Left ventricle myocardium inferior (tissue), 1 donor: Measurements from ENCODE around the gene CORO7. TPM values are rescaled to one million over a fixed set of nuclear protein-coding genes. Genes with fewer than 3 reads are reported as not detected.
A peak's percentile ranks its signal among the peaks of the same experiment; 100 is the strongest.

Experiments used
- DNase-seq: peaks from one replicate; pipeline ENCODE4 v3.0.0-alpha.2; 2020
- H3K27ac ChIP-seq: fragments of 200-600 bp; replicated peaks from 2 replicates; pipeline ENCODE4 v1.8.0; 2021
- H3K27me3 ChIP-seq: fragments of 200-600 bp; 2 replicates; pipeline ENCODE4 v1.8.0; 2021; ENCODE audit warnings: low read depth
- H3K36me3 ChIP-seq: fragments of 200-600 bp; 2 replicates; pipeline ENCODE4 v1.8.0; 2021
- H3K4me1 ChIP-seq: fragments of 200-600 bp; 2 replicates; pipeline ENCODE4 v1.8.0; 2021
- H3K4me3 ChIP-seq: fragments of 200-600 bp; 2 replicates; pipeline ENCODE4 v1.8.0; 2021; ENCODE audit warnings: mild to moderate bottlenecking, moderate library complexity
- H3K9me3 ChIP-seq: fragments of 200-600 bp; replicated peaks from 2 replicates; pipeline ENCODE4 v1.8.0; 2021
- CTCF ChIP-seq: fragments of 200-600 bp; IDR thresholded peaks from 2 replicates; pipeline ENCODE4 v1.8.0; 2021; ENCODE audit warnings: antibody characterized with exemption, mild to moderate bottlenecking, borderline replicate concordance
- intact Hi-C: fragments of 100-400 bp; cut with micrococcal nuclease; formaldehyde crosslinking; loops from one replicate; pipeline ENCODE4 v1.11.0; 2022
- total RNA-seq: library from RNA; stranded (reverse); fragmentation: NEBNext Ultra II Directional; extraction: Animal tissue kit (Norgen Biotek cat#: 25700); gene quantifications from one replicate; pipeline ENCODE4 v1.2.1, GENCODE V29; 2021
- donor health status: DM: no; HTN: yes; CAD: no; lungs with severe emphysema.

The CORO7 gene
- total RNA-seq, 1 donor from 2014 or later: 12.5 TPM

GRCh38 chr16:4319454-4320421 lies 96.7 kb downstream of the CORO7 start:
- peaks cover 92% of the 10 kb centered on the region for H3K4me1 ChIP-seq
- peak overlapping the region; percentile 88 for H3K4me3 ChIP-seq
- no peaks in the 10 kb centered on the region for H3K36me3 ChIP-seq
- H3K9me3 ChIP-seq: no peaks in the 10 kb centered on the region
- no peak for TF ChIP-seq CTCF
- intact Hi-C loops: no loop called here
- DNase-seq: peak; percentile 62
- peak overlapping the region; percentile 96 for H3K27ac ChIP-seq
- H3K27me3 ChIP-seq: no peaks in the 10 kb centered on the region

- peaks cover 92% of the 10 kb centered on the region for H3K4me1 ChIP-seq
- no peaks in the 10 kb centered on the region for H3K9me3 ChIP-seq
- H3K36me3 ChIP-seq: no peaks in the 10 kb centered on the region
- no peaks in the 10 kb centered on the region for H3K27me3 ChIP-seq
- TF ChIP-seq CTCF: no peak
- intact Hi-C loops: no loop called here
- H3K4me3 ChIP-seq: peak overlapping the region; percentile 88
- DNase-seq: no peak
- H3K27ac ChIP-seq: peak overlapping the region; percentile 96
These were observed 97.4 kb downstream of the CORO7 start for GRCh38 chr16:4318967-4319366.

GRCh38 chr16:4318451-4318910 lies 97.9 kb downstream of the CORO7 start:
- intact Hi-C loops: no loop called here
- H3K27ac ChIP-seq: peak overlapping the region; percentile 96
- DNase-seq: no peak
- no peaks in the 10 kb centered on the region for H3K36me3 ChIP-seq
- H3K4me3 ChIP-seq: peak overlapping the region; percentile 88
- no peaks in the 10 kb centered on the region for H3K27me3 ChIP-seq
- no peaks in the 10 kb centered on the region for H3K9me3 ChIP-seq
- H3K4me1 ChIP-seq: peaks cover 92% of the 10 kb centered on the region
- no peak for TF ChIP-seq CTCF

GRCh38 chr16:4317532-4318450 lies 98.6 kb downstream of the CORO7 start:
- Histone ChIP-seq H3K4me3 (peak overlapping the region; percentile 88), H3K27me3 (no peaks in the 10 kb centered on the region), H3K36me3 (no peaks in the 10 kb centered on the region), H3K9me3 (no peaks in the 10 kb centered on the region), H3K27ac (peak overlapping the region; percentile 96), H3K4me1 (peaks cover 85% of the 10 kb centered on the region)
- intact Hi-C loops: no loop called here
- DNase-seq: no peak
- TF ChIP-seq CTCF: no peak

GRCh38 chr16:4316864-4317531 lies 99.4 kb downstream of the CORO7 start:
- peak; percentile 60 for DNase-seq

More at GRCh38 chr16:4316864-4317531, 99.4 kb downstream of the CORO7 start:
- Histone ChIP-seq H3K27ac (peak overlapping the region; percentile 96), H3K4me1 (peaks cover 77% of the 10 kb centered on the region), H3K36me3 (no peaks in the 10 kb centered on the region), H3K4me3 (peak overlapping the region; percentile 88), H3K27me3 (no peaks in the 10 kb centered on the region), H3K9me3 (no peaks in the 10 kb centered on the region)
- intact Hi-C loops: no loop called here
- no peak for TF ChIP-seq CTCF
